Measurements from ENCODE around the gene RXFP4.

DNA sequence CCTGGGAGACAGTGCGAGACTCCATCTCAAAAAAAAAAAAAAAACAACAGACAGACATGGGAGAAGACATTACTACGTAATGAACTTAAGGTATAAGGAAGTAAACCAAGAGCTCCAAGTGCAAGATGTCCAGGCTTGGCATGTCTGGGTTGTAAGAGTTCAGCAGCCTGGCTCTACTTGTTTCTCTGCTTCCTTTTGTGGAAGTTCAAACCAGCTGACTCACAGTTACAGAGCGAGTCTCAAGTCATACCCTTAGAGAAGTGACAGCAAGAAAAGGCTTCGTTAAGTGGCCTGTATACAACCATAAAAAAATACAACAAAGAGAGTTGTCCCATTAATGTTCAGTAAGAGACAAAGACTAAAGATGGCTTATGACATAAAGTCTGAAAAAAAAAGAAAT lies 31.5 kb upstream of the RXFP4 start:
- TF ChIP-seq POLR2A (IDR thresholded peaks at IDR 0.05; ENCODE audit: low read depth) (no peak), CTCF (IDR thresholded peaks at IDR 0.05) (no peak), POLR2AphosphoS5 (IDR thresholded peaks at IDR 0.05) (peak; percentile 16 to 51), EP300 (IDR thresholded peaks at IDR 0.05) (no peak)
